LNCaP clone FGC (cell line): Measurements from ENCODE around the gene TM9SF1.

ENCODE experiments used
- DNase-seq: peaks from one replicate; pipeline ENCODE4 v3.0.0-alpha.2; 2011; ENCODE audit warnings: low read depth
- H3K4me3 ChIP-seq: 2 replicates; pipeline ENCODE4 v1.5.1; 2011; ENCODE audit warnings: mild to moderate bottlenecking, low read depth, low read length, control low read depth
- TF ChIP-seq, protein P1 (sequence below): IDR thresholded peaks from 2 replicates; pipeline ENCODE4 v1.5.1; 2012; ENCODE audit warnings: mild to moderate bottlenecking; ENCODE audit not compliant: control insufficient read depth, insufficient read depth; ENCODE audit errors: extremely low read depth

TM9SF1 gene

GRCh38 chr14:24185741-24186140 is 9.5 kb downstream of the TM9SF1 start:
- DNase-seq, result no peak
- no peak overlapping the region for H3K4me3 ChIP-seq
- TF ChIP-seq, protein P1, sequence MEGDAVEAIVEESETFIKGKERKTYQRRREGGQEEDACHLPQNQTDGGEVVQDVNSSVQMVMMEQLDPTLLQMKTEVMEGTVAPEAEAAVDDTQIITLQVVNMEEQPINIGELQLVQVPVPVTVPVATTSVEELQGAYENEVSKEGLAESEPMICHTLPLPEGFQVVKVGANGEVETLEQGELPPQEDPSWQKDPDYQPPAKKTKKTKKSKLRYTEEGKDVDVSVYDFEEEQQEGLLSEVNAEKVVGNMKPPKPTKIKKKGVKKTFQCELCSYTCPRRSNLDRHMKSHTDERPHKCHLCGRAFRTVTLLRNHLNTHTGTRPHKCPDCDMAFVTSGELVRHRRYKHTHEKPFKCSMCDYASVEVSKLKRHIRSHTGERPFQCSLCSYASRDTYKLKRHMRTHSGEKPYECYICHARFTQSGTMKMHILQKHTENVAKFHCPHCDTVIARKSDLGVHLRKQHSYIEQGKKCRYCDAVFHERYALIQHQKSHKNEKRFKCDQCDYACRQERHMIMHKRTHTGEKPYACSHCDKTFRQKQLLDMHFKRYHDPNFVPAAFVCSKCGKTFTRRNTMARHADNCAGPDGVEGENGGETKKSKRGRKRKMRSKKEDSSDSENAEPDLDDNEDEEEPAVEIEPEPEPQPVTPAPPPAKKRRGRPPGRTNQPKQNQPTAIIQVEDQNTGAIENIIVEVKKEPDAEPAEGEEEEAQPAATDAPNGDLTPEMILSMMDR, result no peak

GRCh38 chr14:24185026-24185425 is 10.2 kb downstream of the TM9SF1 start:
- no peak for DNase-seq
- H3K4me3 ChIP-seq, result no peak overlapping the region
- TF ChIP-seq, protein P1, result no peak

GRCh38 chr14:24184104-24184970 is 10.9 kb downstream of the TM9SF1 start:
- TF ChIP-seq, protein P1, result no peak
- H3K4me3 ChIP-seq, result no peak overlapping the region
- no peak for DNase-seq

- DNase-seq, result no peak
- no peak overlapping the region for H3K4me3 ChIP-seq
- TF ChIP-seq, protein P1, result no peak
Observed at GRCh38 chr14:24183014-24183481, 12.2 kb downstream of the TM9SF1 start.

- H3K4me3 ChIP-seq, result no peak overlapping the region
- DNase-seq, result no peak
- TF ChIP-seq, protein P1, result no peak
Observed at GRCh38 chr14:24182110-24182882, 12.9 kb downstream of the TM9SF1 start.

GRCh38 chr14:24181371-24182077 is 13.7 kb downstream of the TM9SF1 start:
- TF ChIP-seq, protein P1, result no peak
- H3K4me3 ChIP-seq, result no peak overlapping the region

More at GRCh38 chr14:24181371-24182077, 13.7 kb downstream of the TM9SF1 start:
- no peak for DNase-seq
